Activated CD4-positive, CD25-positive, alpha-beta regulatory T cell treated with anti-CD3 and anti-CD28 coated beads, Interleukin-2, amount 50 U/mL, for 16 hours (primary cell): ENCODE measurements around the gene ISG20L2.
A peak's percentile ranks its signal among the peaks of the same experiment; 100 is the strongest.
"Not testable (repeated sequence)": the region's sequence is repeated elsewhere in the genome, so short reads cannot be mapped to it uniquely, and the experiment has no call there.

Experiments used
- DNase-seq: peaks from one replicate; pipeline ENCODE4 v3.0.0-alpha.2; 2020; ENCODE audit warnings: low read depth, low spot score

The ISG20L2 gene

GRCh38 chr1:156728599-156729462 lies at the start of gene ISG20L2:
Gene ISG20L2 (minus strand): TSS chr1:156728766. CDS start chr1:156727652, 1,114 bp downstream.
- peak; percentile 92 for DNase-seq

GRCh38 chr1:156777573-156777972 lies 49.0 kb upstream of the ISG20L2 start:
- DNase-seq, result no peak

GRCh38 chr1:156776942-156777341 lies 48.4 kb upstream of the ISG20L2 start:
- DNase-seq, result no peak

- DNase-seq, result no peak
These were observed 47.2 kb upstream of the ISG20L2 start for GRCh38 chr1:156775799-156776198.

DNA sequence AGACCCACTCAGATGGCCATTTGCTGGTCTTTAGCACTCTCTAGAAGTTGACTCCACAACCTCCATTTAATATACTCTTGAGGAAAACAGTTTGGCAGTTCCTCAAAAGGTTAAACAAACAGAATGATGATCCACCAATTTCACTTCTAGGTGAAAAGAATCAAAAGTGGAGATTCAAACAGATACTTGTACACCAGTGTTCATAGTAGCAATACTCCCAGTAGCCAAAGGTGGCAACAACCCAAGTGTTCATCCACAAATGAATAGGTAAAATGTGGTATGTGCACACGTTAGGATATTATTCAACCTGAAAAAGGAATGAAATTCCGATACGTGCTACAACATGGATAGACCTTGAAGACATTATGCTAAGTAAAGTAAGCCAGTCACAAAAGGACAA lies 45.0 kb upstream of the ISG20L2 start:
- DNase-seq, result no peak

DNA sequence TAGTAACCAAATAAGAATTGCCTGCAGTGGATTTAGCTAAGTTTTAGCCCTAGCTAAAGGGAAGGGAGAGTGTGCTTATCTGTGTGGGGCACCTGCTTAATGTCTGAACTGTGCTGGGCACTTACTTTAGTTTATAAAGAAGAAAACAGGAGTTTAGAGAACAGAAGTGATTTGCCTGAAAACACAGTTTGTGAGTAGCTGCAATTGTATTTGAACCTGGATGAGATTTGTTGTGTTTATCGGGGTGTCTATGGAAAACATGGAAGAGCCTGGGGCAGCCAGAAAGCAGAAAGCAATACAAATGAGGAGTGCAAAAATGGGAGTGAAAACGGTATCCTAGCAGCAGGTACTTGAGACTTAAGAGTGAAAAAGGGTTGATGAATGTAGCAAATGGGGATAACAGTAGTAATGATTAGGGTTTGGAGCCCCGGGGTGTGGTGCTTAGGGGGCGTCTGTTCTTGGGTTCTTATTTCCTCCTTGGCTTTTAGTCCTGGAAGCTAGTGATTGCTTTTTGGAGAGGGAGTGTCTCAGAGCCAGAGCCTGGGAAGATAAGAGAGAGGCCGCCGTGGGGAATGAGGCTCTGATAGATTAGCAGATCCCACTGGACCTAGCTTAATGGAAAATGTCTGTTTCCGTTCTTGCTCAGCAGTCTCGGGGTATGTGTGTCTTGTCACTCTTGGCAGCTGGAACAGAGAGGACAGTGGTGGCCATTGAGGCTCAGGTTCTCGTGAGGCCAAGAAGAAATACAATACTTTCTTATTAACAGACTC lies 44.3 kb upstream of the ISG20L2 start:
- DNase-seq, result no peak

DNA sequence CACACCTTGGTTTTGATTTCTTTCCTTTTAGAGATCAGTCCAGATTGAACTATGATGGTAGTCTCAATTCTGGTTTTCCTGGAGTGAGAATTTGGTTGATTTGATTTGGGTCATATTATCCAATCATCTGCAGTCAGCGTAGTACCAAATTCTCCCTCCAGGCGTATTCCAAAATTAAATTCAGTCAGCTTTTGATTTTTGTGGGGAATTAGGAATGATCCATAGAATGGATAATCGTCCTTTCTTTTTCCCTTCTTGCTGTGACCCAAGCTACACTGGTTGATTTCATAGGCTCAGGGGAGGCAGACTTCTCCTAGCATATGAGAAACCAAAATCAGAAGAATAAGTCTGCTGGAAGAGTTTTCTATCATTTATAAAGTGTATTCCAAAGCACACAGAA lies 43.7 kb upstream of the ISG20L2 start:
- no peak for DNase-seq

DNA sequence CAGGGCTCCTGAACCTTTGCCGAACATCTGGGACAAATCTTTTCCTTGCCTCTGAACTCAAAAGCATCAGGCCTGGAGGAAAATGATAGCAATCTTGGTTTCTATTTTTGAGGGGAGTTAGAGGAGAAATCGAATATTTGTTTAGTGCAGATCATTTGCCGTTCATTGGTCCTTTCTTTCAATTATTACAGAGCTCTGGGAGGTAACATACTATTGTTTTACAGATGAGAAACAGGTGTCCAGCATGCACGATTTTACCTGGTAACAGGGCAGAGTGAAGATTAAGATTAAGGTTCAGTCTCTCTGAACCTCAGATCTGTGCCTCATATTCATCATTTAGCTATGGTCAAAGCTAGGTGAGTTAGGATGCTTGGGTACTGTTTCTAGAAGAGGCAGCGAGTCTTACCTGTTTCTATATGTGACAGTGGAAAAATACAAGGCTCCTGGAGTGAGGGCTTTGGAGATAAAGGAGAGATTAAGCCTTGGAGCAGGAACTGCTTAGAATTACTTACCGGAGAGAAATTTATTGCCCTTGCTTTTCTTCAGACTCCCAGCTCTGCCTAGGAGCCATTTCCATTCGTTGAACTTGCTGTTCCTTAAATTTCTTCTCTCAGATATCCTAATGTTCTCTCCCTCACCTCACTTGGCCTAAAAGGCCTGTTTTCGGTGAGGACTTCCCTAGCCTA lies 40.2 kb upstream of the ISG20L2 start:
- DNase-seq, result no peak

DNA sequence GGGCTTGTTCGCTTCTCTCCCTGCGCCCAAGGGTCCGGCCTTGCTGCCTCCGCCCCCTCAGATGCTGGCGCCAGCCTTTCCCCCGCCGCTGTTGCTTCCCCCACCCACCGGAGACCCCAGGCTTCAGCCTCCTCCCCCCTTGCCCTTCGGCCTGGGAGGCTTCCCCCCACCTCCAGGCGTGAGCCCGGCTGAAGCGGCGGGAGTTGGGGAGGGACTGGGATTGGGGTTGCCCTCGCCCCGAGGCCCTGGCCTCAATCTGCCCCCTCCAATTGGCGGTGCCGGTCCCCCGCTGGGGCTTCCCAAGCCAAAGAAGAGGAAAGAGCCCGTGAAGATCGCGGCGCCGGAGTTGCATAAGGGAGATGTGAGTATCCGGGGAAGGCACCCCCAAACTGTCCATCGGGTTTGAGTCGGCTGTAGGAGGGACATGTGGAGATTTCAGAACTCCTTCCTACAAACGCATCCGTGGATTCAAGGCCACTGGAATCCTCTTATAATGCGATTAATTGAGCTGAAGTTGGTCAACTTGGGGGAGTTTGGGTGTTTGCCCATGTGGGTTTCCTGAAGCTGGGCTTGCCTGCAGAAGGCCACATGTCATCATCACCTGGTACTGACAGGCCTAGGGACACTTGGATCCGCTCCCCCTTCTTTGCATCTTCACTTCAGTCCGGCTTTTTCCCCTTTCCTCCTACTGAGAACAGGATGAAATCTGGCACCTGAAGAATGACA lies 39.5 kb upstream of the ISG20L2 start:
- no peak for DNase-seq

DNA sequence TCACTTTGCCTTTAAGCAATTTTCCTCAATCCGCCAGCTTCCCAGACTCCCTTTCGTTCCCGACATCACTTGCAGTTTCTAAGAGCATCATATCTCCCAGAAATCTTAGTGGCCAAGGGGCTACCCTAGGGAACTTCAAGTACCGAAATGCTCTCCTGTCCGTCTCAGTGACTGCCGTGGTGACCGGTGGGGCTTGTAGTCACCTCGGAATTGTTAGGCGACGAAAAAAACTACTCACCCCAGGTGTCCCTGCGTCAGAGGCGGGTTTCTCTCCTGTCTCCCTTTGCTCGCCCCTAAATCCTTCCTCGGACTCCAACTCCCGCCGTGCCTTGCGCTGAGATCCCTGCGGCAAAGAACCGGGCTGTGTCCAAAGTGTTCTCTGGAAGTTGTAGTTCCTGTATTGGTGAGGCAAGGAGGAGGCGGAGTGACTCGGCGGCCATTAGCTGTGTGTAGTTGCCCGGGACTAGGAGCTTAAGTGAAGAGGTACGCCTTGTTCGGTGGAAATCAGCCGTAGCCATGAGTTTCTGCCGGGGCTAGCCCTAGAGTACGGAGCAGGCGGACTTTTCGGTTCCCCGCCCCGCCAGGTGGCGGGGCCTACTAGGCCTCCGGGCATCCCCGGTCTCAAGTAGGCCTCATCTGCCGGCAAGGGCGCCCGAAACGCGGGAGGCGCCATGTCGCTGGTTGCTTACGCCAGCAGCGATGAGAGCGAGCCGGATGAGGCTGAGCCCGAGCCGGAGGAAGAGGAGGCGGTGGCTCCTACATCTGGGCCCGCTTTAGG lies 38.7 kb upstream of the ISG20L2 start, which contains the start of gene PRCC:
PRCC (plus strand) TSS at position 435 of the 778 bp plus-strand sequence; CDS start at position 672, 237 bp downstream.
- DNase-seq, result peak; percentile 98

GRCh38 chr1:156766298-156767100 lies 37.9 kb upstream of the ISG20L2 start:
- no peak for DNase-seq

GRCh38 chr1:156765666-156766065 lies 37.1 kb upstream of the ISG20L2 start:
- DNase-seq, result no peak

DNA sequence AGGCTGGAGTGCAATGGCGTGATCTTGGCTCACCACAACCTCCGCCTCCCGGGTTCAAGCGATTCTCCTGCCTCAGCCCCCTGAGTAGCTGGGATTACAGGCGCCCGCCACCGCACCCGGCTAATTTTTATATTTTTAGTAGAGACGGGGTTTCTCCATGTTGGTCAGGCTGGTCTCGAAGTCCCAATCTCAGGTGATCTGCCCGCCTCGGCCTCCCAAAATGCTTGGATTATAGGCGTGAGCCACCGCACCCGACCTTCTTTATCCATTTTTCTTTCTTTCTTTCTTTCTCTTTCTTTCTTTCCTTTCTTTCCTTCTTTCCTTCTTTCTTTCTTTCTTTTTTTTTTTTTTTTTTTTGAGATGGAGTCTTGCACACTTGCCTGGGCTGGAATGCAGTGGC lies 36.6 kb upstream of the ISG20L2 start:
- DNase-seq, result not testable (repeated sequence)

GRCh38 chr1:156760796-156761104 lies 32.2 kb upstream of the ISG20L2 start:
- DNase-seq, result no peak

GRCh38 chr1:156760092-156760795 lies 31.7 kb upstream of the ISG20L2 start:
- no peak for DNase-seq

DNA sequence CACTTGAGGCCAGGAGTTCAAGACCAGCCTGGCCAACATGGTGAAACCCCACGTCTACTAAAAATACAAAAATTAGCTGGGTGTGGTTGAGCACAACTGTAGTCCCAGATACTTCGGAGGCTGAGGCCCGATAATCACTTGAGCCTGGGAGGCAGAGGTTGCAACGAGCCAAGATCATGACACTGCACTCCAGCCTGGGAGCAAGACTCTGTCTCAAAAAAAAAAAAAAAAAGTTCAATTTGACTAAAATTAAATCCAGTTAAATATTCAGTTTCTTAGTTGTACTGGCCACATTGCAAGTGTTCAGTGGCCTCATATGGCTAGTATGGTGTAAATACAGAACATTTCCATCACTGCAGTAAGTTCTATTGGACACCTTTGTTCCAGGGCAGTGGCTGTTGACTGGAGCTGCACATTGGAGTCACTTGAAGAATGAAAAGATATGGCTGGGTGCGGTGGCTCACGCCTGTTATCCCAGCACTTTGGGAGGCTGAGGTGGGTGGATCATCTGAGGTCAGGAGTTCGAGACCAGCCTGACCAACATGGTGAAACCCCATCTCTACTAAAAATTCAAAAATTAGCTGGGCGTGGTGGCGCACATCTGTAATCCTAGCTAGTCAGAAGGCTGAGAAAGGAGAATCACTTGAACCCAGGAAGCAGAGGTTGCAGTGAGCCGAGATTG lies 29.1 kb upstream of the ISG20L2 start:
- DNase-seq, result not testable (repeated sequence)

- no peak for DNase-seq
These were observed 27.8 kb upstream of the ISG20L2 start for GRCh38 chr1:156756355-156756754.

DNA sequence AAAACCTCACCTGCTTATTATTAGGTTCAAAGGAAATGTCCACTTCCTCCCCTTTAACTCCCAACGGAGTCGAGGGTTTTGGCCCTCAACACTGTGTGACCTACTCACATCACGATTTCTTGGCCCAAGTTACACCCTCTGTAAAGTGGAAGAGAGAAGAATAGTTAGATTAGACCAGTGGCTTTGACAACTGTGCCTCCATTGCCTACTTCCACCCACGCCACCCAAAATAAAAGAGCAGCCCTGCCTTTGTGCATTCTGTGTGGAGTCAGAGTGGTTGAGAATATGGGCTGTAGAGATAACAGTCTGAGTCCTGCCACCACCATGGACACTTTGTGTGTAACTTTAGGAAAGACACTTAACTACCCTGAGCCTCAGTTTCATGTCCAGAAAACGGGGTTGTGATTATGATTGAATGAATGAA lies 27.0 kb upstream of the ISG20L2 start:
- DNase-seq, result no peak

GRCh38 chr1:156754219-156754618 lies 25.7 kb upstream of the ISG20L2 start:
- DNase-seq, result no peak
